Measurements from ENCODE around the gene LGI4. TPM values are rescaled to one million over a fixed set of nuclear protein-coding genes. Genes with fewer than 3 reads are reported as not detected.

The LGI4 gene
- total and polyA plus RNA-seq, 12 donors, result 0.17 to 22.4 (median 1.5) TPM

DNA sequence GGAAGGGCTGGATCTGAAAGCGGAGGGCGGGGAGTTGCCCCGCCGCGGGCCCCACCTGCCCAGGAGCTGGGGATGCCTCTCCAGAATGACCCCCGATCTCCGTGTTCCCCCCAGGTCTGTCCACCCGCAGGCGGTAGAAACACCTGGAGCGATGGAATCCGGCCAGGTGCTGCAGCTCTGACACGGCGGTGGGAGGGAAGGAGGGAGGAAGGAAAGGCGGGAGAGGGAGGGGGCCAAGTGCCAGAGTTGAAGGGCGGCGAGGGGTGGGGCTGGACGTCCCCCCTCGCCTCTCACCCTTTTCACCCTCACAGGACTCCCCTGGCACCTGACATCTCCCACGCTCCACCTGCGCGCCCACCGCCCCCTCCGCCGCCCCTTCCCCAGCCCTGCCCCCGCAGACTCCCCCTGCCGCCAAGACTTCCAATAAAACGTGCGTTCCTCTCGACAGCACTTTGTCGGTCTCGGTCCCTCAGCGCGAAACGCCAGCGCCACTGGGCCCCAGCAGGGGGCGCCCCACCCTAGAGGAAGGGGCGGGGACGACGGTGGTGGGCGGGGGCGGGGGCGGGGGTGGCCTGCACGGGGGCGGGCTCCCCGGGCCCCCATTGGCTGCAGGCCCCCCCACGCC lies 7.9 kb upstream of the LGI4 start:
- H3K4me1 ChIP-seq (replicated peaks in 1 of 2), result peaks cover 0 to 15% of the 10 kb centered on the region in 2 donors
- WGBS, 4 donors, result 6 to 14% (median 10%) methylated on average over 12 to 45 of the region's 46 CpGs
- H3K9me3 ChIP-seq (replicated peaks in 1 of 3), result no peaks in the 10 kb centered on the region
- no peak overlapping the region for H3K27ac ChIP-seq
- peak in 3 of 7 donors; percentile 57 to 66 (median 66) for DNase-seq
- no peaks in the 10 kb centered on the region for H3K36me3 ChIP-seq (replicated peaks in 1 of 2)
- TF ChIP-seq, protein P1, sequence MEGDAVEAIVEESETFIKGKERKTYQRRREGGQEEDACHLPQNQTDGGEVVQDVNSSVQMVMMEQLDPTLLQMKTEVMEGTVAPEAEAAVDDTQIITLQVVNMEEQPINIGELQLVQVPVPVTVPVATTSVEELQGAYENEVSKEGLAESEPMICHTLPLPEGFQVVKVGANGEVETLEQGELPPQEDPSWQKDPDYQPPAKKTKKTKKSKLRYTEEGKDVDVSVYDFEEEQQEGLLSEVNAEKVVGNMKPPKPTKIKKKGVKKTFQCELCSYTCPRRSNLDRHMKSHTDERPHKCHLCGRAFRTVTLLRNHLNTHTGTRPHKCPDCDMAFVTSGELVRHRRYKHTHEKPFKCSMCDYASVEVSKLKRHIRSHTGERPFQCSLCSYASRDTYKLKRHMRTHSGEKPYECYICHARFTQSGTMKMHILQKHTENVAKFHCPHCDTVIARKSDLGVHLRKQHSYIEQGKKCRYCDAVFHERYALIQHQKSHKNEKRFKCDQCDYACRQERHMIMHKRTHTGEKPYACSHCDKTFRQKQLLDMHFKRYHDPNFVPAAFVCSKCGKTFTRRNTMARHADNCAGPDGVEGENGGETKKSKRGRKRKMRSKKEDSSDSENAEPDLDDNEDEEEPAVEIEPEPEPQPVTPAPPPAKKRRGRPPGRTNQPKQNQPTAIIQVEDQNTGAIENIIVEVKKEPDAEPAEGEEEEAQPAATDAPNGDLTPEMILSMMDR (IDR thresholded peaks at IDR 0.05), result peak in 3 of 6 experiments; percentile 31 to 59 (median 37)
- no peak for TF ChIP-seq POLR2A (IDR thresholded peaks at IDR 0.05)
- peaks cover 4% of the 10 kb centered on the region for H3K27me3 ChIP-seq
- intact Hi-C loops (cut with DNase I), result loop anchor here in 1 of 2 donors (5.0 kb wide), 1 partner anchor 125 kb away; the partner anchor contains the start of gene USF2
- no peak overlapping the region for H3K4me3 ChIP-seq

DNA sequence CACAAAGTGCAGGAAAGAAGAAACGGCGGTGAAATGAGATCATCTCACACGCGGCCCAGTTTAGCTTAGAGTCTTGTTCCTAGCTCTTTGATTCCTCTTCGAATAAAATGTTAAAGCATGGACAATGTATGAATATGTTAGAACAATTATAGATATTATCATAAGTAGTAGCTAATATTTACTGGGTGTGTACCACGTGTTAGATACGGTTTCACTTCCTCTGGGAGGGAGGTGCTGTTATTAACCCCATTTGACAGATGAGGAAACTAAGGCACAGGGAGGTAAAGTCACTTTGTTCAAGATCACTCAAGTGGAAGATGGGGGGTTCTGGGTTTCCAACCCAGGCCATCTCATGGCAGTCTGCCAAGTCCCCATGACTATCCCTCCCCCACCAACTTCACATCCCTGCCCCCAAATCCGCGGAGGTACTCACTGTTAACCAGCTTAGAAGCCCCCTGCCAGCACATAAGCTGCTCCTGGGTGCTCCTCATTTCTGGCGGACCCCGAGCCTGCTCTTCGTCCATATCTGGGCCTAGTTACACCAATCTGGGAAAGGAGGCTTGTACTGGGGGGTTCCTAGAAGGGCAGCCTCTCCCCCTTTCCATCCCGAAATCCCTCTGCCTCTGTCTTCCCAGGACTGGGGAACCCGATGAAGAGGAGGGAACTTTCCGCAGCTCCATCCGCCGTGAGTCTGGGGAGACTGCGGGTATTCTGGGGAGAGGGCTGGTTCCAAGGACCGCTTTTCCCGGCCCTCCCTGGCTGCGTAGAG lies 7.2 kb upstream of the LGI4 start:
- no peak overlapping the region for H3K4me3 ChIP-seq
- H3K27me3 ChIP-seq, result peaks cover 4% of the 10 kb centered on the region
- peak in 2 of 7 donors; percentile 40 to 53 for DNase-seq
- intact Hi-C loops (cut with DNase I), result loop anchor here in 1 of 2 donors (5.0 kb wide), 1 partner anchor 125 kb away; the partner anchor contains the start of gene USF2
- peaks cover 0 to 15% of the 10 kb centered on the region in 2 donors for H3K4me1 ChIP-seq (replicated peaks in 1 of 2)
- no peak overlapping the region for H3K27ac ChIP-seq
- no peaks in the 10 kb centered on the region for H3K36me3 ChIP-seq (replicated peaks in 1 of 2)
- no peaks in the 10 kb centered on the region for H3K9me3 ChIP-seq (replicated peaks in 1 of 3)
- no peak for TF ChIP-seq POLR2A (IDR thresholded peaks at IDR 0.05)
- TF ChIP-seq, protein P1 (IDR thresholded peaks at IDR 0.05), result no peak
- 26 to 36% (median 29%) methylated on average over 14 to 21 of the region's 21 CpGs for WGBS, 4 donors

DNA sequence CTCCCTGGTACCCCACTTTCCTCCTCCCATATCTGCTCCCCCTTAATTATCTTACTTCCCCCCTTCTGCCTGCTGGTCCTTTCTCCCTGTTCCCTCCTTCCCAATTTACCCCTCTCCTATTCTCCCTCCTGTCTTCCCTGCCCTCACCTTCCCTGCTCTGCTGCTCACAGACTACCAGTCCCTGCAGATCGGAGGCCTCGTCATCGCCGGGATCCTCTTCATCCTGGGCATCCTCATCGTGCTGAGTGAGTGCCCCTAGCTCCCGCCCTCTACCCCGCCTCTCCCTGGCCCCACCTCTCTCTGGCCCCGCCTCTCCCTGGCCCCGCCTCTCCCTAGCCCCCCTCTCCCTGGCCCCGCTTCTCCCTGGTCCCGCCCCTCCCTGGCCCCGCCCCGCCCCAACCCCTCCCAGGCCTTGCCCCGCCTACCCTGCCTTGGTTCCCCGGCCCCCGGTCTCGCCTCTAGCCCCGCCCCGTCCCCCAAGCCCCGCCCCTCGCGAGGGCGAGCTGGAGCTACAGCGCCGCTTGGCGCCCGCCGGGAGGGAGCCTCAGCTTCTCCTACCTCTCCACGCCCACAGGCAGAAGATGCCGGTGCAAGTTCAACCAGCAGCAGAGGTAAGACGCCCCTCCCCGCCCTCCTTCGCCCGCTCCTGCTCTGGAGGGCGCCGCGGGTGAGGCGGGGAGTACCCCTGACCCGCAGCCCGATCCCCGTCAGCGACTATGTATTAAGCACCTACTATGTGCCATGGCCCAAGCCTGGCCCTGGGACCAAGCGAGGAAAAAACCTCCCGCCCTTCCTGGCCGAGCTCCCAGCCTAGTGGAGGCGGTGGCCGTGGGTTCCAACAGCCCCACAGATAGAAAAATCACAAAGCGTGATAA lies 6.3 kb upstream of the LGI4 start:
- TF ChIP-seq POLR2A (IDR thresholded peaks at IDR 0.05), result no peak
- TF ChIP-seq, protein P1 (IDR thresholded peaks at IDR 0.05), result peak in 5 of 6 experiments; percentile 16 to 42 (median 36)
- Histone ChIP-seq H3K36me3 (replicated peaks in 1 of 2) (no peaks in the 10 kb centered on the region), H3K4me3 (no peak overlapping the region), H3K4me1 (replicated peaks in 1 of 2) (peaks cover 0 to 15% of the 10 kb centered on the region in 2 donors), H3K27ac (peak overlapping the region in 1 of 5 donors; percentile 87), H3K9me3 (replicated peaks in 1 of 3) (no peaks in the 10 kb centered on the region), H3K27me3 (peaks cover 4% of the 10 kb centered on the region)
- DNase-seq, result peak; percentile 91 to 96 (median 94)
- WGBS, 4 donors, result 2 to 6% (median 4%) methylated on average over 11 to 48 of the region's 48 CpGs
- intact Hi-C loops (cut with DNase I), result loop anchor here in 1 of 2 donors (5.0 kb wide), 1 partner anchor 126 kb away; the partner anchor contains the start of gene USF2
